GM18526 (cell line): ENCODE data around the gene NACC2.

Experiments used
- POLR2A ChIP-seq: IDR thresholded peaks from 3 replicates; pipeline ENCODE4 v1.6.1; 2011; ENCODE audit not compliant: insufficient read length; ENCODE audit errors: extremely low read depth

The NACC2 gene

DNA sequence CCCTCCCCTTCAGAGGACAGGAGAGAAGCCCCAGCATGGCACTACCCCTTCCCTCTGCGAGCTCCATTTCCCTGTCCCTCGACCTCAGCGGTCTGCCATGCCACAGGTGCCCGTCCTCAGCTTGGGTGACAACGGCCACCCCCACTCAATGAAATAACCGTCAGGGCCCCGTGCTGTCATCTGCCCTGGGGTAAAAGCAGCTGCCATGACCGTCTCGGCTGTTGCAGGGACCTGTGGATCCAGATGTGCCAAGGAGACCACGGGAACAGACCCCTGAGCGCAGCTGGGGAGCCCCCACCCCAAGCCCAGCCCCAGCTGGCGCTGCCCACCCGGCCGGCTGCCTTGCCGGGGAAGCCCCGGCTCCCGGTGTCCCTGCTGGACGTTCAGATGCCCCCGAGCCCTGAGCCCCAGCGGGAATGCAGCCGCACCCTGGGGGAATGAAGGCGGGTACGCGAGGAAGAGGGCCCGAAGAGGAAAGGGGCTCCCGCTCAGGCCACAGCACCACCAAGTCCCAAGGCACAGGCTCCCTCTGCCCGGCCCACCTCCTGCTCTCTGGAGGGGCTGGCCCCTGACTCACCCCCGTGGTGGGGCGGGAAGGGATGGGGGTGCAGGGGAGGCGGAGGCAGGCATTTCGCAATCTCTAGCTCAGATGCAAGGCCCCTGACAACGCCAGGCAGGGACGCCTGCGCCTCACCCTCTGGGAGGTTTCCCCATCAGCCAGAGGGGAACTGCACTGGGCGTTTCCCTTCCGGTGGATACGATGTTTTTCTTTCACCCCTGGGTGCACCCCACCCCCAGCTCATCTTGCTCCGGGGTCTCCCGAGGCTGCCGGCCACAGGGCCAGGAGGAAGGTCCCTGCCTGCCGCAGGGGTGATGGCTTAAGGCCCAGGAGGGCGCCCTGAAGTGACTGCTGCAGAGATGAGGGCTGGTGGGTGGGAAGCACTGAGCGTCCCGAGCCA lies 49.2 kb downstream of the NACC2 start:
- TF ChIP-seq POLR2A = no peak

DNA sequence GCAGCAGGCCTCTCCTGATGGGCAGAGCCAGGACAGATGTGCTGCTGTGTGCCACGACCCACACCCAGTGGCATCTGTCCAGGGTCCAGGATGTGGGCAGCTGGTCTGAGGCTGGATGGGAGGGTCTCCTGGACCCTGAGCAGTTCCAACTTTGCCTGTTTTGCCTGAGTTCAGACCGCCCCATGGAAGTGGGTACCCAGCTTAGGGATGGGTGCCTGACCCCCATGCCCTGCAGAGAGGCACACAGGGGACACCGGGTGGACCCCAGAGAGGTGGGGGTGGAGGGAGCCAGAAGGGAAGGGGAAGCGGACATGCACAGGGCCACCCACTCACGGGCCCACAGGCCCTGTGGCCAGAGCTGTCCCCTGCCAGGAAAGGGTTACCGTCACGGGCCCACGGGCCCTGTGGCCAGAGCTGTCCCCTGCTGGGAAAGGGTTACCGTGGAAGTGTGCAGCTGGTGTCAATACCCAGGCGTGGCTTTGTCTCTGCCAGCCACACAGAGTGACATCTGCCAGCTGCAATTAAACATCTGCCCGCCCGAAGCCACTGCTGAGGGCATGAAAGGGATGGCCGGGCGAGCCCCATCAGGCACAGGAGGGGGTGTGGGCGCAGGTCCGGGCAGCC lies 50.0 kb downstream of the NACC2 start:
- TF ChIP-seq POLR2A = no peak

DNA sequence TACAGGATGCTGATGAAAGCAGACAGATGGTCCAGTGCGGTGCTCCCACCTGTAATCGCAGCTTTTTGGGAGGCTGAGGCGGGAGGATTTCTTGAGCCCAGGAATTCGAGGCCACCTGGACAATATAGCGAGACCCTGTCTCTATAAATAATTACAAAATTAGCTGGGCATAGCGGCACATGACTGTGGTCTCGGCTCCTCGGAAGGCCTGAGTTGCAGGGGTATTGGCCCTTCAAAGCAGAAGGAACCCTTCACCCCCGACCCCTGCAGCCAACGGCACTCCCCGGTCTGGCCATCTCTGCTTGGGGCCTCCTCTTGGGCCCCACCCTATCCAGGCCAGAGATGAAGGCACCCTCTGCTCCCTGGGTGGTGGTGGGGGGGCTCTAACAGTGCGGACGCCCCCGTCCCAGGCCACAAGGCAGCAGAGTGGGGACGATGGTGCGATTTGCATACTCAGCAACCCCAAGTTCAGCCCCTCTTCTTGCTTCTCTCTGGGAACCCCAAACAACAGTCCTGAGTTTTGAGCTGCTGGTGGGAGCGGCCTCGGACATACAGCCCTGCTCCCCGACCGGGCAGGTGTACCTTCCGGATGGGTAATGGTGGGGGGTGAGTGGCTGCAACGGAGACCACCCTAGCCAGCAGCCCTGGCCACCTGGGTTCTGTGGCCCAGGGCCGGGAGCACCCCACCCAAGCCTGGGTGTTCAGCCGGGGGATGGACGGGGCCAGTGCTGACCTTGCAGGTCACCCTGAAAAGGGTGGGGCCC lies 50.7 kb downstream of the NACC2 start:
- no peak for TF ChIP-seq POLR2A

DNA sequence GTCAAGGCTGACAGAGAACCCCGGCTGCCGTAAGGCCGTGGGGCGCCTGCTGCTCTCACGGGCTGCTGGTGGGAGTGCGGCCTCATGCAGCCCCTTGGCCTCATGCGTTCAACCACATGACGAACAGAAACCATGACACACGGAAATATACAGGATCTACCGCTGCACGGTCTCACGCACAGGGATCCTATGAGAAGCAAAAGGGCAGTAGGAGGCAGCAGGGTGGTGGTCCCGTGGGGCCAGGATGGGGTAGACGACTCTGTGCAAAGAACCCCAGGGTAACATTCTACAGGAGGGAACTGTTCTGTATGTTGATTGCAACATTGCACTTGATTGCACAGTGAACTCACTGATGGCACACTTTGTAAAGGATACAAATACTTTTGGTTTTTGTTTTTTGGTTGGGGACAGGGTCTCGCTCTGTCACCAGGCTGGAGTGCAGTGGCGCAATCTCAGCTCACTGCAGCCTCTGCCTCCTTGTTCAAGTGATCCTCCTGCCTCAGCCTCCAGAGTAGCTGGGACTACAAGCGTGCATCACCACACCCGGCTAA lies 51.6 kb downstream of the NACC2 start:
- TF ChIP-seq POLR2A = no peak

DNA sequence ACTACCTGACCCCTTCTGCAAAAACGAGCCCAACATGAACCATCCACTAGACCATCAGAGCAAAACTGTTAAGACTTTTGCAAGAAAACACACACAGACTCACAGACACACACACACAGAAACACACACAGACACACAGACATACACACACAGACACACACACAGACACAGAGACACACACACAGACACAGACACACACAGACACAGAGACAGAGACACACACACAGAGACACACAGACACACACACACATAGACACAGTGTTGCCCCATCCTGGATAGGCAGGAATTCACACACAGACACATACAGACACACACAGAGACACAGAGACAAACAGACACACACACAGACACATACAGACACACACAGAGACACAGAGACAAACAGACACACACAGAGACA lies 52.5 kb downstream of the NACC2 start:
- TF ChIP-seq POLR2A = no peak

DNA sequence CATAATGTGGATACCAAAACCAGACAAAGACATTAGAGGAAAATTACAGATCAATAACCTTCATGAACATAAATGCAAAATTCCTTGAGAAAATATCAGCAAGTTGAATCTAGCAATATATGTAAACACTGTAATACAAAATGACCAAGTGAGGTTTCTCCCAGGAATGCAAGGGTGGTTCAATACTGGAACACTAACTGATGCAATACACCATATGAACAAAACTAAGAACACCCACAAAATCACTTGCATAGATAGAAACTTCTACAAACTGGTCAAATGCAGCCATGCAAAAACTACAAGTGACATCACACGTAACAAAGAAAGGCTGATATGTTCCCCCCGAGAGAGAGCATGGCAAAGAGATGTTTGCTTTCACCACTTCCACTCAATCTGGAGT lies 55.6 kb downstream of the NACC2 start:
- TF ChIP-seq POLR2A = no peak

DNA sequence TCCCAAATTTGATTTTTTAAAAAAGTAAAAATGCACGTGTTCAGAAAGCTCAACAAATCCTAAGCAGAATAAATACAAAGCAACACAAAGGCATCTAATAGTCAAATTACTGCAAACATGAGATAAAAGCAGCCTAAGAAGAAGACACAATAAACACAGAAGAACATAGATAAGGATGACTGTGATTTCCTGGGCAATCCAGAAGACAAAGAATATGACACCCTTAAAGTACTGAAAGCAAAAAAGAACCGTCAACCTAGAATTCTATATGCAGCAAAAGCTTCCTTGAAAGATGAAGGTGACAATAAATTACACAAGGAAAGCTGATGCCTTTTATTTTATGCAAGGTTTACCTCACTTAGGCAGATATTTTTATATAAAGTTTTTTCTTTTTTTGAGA lies 58.2 kb downstream of the NACC2 start:
- TF ChIP-seq POLR2A = no peak

DNA sequence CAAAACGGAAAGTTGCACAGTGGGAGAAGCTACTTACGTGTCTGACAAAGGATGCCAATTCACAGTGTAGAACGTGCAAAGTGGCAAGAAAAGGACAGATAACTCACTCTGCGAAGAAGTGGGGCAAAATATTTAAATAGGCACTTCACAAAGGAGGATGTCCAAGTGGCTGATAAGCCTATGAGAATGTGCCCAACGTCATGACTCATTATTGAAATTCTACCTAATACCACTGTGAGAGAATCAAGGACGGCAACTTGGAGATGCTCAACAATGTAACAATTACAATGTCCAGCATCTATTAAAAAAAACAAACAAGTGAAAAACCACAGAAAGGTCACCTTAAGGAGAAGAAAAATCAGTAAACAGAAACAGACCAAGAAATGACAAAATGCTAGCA lies 59.0 kb downstream of the NACC2 start:
- TF ChIP-seq POLR2A = no peak

DNA sequence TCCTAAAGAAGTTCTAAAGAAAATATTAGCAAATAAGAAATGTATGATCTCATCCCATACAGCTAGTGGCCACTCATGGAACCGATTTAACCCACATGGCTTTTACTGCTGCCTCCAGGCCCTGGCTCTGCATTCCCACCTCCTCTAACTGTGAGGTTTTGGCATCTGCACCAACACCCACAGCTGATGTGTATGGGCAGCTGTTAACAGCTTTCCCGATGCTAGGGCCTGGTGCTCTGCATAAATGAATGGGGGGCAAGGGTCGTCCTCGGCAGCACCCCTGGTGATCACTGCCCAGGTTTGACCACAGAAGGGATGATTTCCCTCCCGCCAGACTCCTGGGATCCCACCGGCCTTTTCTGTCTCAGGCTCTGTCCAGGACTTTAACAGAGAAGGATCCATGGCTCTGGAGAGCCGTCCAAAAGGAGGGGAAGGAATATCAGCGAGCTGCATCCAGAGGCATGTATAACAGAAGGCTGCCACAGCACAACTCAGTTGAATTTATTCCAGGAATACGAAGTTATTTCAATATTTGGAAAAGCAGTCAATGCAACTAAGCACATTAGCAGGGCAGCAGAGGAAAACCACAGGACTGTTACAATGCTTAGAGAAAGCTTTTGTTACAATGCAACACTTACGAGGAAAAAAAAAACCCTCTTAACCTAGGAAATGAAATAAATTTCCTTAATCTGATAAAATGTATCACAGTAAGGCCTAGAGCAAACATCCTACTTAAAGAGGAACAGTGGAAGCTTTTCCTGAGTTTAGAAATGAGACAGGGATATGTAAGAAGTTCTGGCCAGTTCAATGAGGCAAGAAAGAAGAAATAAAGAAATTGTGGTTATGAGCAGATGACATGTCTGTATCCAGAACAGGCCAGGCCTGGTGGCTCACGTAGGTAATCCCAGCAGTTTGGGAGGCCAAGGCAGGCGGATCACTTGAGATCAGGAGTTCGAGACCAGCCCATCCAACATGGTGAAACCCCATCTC lies 63.1 kb downstream of the NACC2 start:
- TF ChIP-seq POLR2A = no peak

DNA sequence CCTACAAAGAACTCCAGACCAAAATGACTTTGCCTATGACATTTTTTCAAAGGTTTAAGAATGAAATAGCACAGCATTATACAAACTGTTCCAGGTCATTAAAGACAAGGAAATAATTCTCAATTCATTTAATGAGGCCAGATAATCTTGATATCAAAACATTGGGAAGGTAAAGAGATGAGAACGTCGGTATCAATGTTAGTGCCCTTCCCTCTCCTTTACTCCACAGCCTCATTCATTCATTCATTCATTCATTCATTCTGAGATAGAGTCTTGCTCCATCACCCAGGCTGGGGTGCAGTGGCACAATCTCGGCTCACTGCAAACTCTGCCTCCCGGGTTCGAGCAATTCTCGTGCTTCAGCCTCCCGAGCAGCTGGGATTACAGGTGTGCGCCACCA lies 64.0 kb downstream of the NACC2 start:
- no peak for TF ChIP-seq POLR2A

DNA sequence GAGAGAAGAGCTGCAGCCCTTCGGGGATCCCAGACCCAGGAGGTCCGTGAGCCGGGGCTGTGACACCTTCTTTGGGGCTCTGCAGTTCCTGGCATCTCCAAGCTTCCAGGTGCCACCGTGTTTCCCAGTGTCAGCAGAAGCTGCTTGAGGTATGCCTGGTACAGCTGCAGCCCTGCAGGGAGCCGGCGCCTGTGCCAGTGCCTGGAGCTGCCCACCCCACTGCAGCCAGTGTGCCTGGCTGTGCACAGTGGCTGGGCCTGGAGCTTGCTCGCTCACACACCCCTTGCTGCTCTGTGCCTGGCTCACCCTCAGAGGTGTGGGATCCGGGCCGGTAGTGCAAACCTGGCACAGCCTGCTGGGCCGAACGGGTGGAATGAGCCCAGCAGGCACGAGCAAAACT lies 65.5 kb downstream of the NACC2 start:
- TF ChIP-seq POLR2A = no peak

DNA sequence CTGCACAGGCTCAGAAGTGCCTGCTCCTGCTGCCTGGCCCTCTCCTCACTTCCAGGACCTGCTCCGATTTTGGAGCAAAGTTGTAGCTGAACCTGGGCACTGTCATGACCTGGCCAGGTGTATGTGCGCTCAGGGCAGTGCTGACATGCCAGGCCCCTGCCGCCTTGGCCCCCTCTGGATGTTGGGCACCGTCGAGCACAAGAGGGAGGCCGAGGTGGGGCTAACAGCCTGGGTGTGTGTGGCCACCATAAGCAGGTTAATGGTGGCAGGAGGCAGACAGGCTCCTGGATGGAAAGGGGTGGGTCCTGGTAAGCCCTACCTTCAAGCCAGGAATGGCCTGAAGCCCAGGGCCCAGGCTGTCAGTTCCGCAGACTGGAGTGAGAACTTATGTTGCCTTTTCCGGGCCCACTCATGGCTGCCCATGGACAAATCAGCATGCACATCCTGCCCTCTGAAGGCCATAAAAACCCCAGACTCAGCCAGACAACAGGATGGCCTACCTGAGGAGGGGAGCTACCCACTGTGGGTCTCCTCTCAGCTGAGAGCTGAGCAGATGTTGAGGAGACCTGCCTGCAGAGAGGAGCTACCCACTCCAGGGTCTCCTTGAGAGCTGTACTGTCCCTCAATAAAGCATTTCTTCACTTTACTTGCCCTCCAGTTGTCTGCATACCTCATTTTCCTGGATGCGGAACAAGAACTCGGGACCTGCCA lies 66.2 kb downstream of the NACC2 start:
- no peak for TF ChIP-seq POLR2A

DNA sequence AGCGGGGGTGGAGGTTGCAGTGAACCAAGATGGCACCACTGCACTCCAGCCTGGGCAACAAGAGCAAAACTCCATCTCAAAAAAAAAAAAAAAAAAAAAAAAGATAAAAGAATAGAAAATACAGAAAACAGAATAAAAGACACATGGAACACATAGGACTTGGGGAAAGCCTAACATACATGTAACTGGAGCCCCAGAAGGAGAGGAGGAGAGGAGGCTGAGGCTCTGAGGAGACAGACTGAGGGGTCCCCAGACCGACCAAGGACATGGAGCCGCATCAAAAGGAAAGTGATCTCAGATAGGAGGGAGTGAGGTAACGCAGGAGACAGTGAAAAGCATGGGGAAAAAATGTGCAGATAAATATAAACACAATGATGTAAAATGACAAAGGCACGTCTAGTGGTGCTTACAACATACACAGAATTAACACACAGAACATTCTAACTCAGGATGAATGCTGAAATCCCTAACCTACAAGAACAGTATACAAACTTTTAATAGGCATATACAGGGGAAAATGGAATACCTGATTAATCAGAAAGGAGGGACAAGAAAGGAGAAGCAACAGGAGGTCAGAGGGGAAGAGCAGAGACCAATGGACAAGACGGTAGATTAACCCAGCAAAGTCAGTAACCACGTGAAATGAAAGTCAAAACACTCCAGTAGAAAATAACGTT lies 68.7 kb downstream of the NACC2 start:
- no peak for TF ChIP-seq POLR2A
